ENCODE measurements around the gene SYNE3.

GRCh38 chr14:95533391-95533821, 17.0 kb upstream of the SYNE3 start:
- TF ChIP-seq POLR2AphosphoS5 (IDR thresholded peaks at IDR 0.05; ENCODE audit: low read depth, low read length) (no peak), CTCF (IDR thresholded peaks at IDR 0.05) (no peak)
